HEK293T (cell line): ENCODE measurements around the gene IKZF4.
A peak's percentile ranks its signal among the peaks of the same experiment; 100 is the strongest.

ENCODE experiments used
- CTCF ChIA-PET: fragments of 350-600 bp; formaldehyde crosslinking; extraction: SDS; loops from one replicate; lab custom pipeline; 2021; ENCODE audit warnings: antibody characterized with exemption, inconsistent platforms; lab: Yijun Ruan, JAX
- POLR2A ChIA-PET: fragments of 350-600 bp; formaldehyde crosslinking; extraction: SDS; loops from one replicate; lab custom pipeline; 2020; ENCODE audit warnings: antibody characterized with exemption, inconsistent platforms; lab: Yijun Ruan, JAX
- DNase-seq: peaks from one replicate; pipeline ENCODE4 v3.0.0; 2012; ENCODE audit warnings: mixed read lengths; ENCODE audit errors: extremely low spot score
- ARNT ChIP-seq: fragments of 450-650 bp; IDR thresholded peaks from 2 replicates; pipeline ENCODE4 v1.6.1; 2017; ENCODE audit warnings: mild to moderate bottlenecking
- BHLHE40 ChIP-seq: fragments of 450-650 bp; IDR thresholded peaks from 2 replicates; pipeline ENCODE4 v1.6.1; 2016; ENCODE audit warnings: mild to moderate bottlenecking, moderate library complexity, borderline replicate concordance
- CTBP1 ChIP-seq: fragments of 450-650 bp; IDR thresholded peaks from 2 replicates; pipeline ENCODE4 v1.6.1; 2016; ENCODE audit warnings: borderline replicate concordance
- ELF4 ChIP-seq: fragments of 450-650 bp; IDR thresholded peaks from 2 replicates; pipeline ENCODE4 v1.6.1; 2017; ENCODE audit warnings: antibody characterized with exemption
- FOXA1 ChIP-seq: fragments of 450-650 bp; IDR thresholded peaks from 2 replicates; pipeline ENCODE4 v1.6.1; 2016; ENCODE audit warnings: mild to moderate bottlenecking
- FOXK2 ChIP-seq: fragments of 450-650 bp; IDR thresholded peaks from 2 replicates; pipeline ENCODE4 v1.6.1; 2016; ENCODE audit warnings: mild to moderate bottlenecking
- FOXM1 ChIP-seq: fragments of 450-650 bp; IDR thresholded peaks from 2 replicates; pipeline ENCODE4 v1.6.1; 2017; ENCODE audit warnings: mild to moderate bottlenecking, borderline replicate concordance
- HDGF ChIP-seq: fragments of 450-650 bp; IDR thresholded peaks from 2 replicates; pipeline ENCODE4 v1.6.1; 2017; ENCODE audit warnings: antibody characterized with exemption, borderline replicate concordance
- L3MBTL2 ChIP-seq: fragments of 450-650 bp; conservative IDR thresholded peaks from 2 replicates; pipeline ENCODE4 v1.6.1; 2016; ENCODE audit warnings: mild to moderate bottlenecking
- LEF1 ChIP-seq: fragments of 450-650 bp; IDR thresholded peaks from 2 replicates; pipeline ENCODE4 v1.6.1; 2017; ENCODE audit warnings: mild to moderate bottlenecking, borderline replicate concordance
- NFRKB ChIP-seq: fragments of 450-650 bp; IDR thresholded peaks from 2 replicates; pipeline ENCODE4 v1.6.1; 2016; ENCODE audit warnings: mild to moderate bottlenecking, moderate library complexity
- PKNOX1 ChIP-seq: fragments of 450-650 bp; IDR thresholded peaks from 2 replicates; pipeline ENCODE4 v1.6.1; 2016
- SP1 ChIP-seq: fragments of 450-650 bp; IDR thresholded peaks from 2 replicates; pipeline ENCODE4 v1.6.1; 2017
- SUZ12 ChIP-seq: fragments of 450-650 bp; IDR thresholded peaks from 2 replicates; pipeline ENCODE4 v1.6.1; 2016; ENCODE audit warnings: mild to moderate bottlenecking
- TARDBP ChIP-seq: fragments of 450-650 bp; IDR thresholded peaks from 2 replicates; pipeline ENCODE4 v1.6.1; 2016
- ZNF384 ChIP-seq: fragments of 450-650 bp; IDR thresholded peaks from 2 replicates; pipeline ENCODE4 v1.6.1; 2016

IKZF4 gene

GRCh38 chr12:56082967-56083366, 62.1 kb downstream of the IKZF4 start:
- CTCF ChIA-PET = interaction anchor here (1.1 kb wide), 1 partner anchor 9 kb away, joined by 3 read pairs; no protein-coding TSS in a partner anchor
- POLR2A ChIA-PET = interaction anchor here (2.2 to 7.3 kb wide), 2 partner anchors 20 to 35 kb away, joined by 9 to 65 read pairs; partner anchors contain the start of genes PA2G4 and ZC3H10

GRCh38 chr12:56084958-56085543, 64.2 kb downstream of the IKZF4 start:
- ChIA-PET CTCF (interaction anchor here (0.6 to 1.4 kb wide), 10 partner anchors 11 to 78 kb away, joined by 3 to 9 read pairs (median 4); partner anchors contain the start of gene PA2G4), POLR2A (interaction anchor here (1.6 to 3.3 kb wide), 3 partner anchors 19 to 32 kb away, joined by 5 to 22 read pairs (median 10); partner anchors contain the start of genes PA2G4, RPL41 and ZC3H10)
- 0 out of 2 replicates have a peak, but pooled peaks have one; percentile 13 for TF ChIP-seq PKNOX1
- no peak for TF ChIP-seq SUZ12
- peak; percentile 68 for DNase-seq

More at GRCh38 chr12:56082967-56083366, 62.1 kb downstream of the IKZF4 start:
- no peak for TF ChIP-seq L3MBTL2
- no peak for TF ChIP-seq NFRKB
- no peak for TF ChIP-seq FOXK2
- TF ChIP-seq BHLHE40 = no peak
- TF ChIP-seq CTBP1 = no peak
- no peak for DNase-seq

GRCh38 chr12:56086096-56086495, 65.3 kb downstream of the IKZF4 start:
- TF ChIP-seq FOXA1 = no peak
- TF ChIP-seq ZNF384 = no peak
- no peak for TF ChIP-seq ARNT
- no peak for TF ChIP-seq LEF1
- no peak for TF ChIP-seq SUZ12
- TF ChIP-seq TARDBP = no peak
- TF ChIP-seq BHLHE40 = no peak
- no peak for TF ChIP-seq ELF4
- TF ChIP-seq FOXM1 = no peak
- TF ChIP-seq NFRKB = no peak
- no peak for TF ChIP-seq L3MBTL2
- no peak for TF ChIP-seq CTBP1
- DNase-seq = no peak
- ChIA-PET CTCF (interaction anchor here (0.5 to 1.4 kb wide), 5 partner anchors 9 to 34 kb away, joined by 3 to 5 read pairs (median 4); no protein-coding TSS in a partner anchor), POLR2A (interaction anchor here (1.6 to 3.3 kb wide), 3 partner anchors 18 to 31 kb away, joined by 5 to 22 read pairs (median 10); partner anchors contain the start of genes PA2G4, RPL41 and ZC3H10)

GRCh38 chr12:56086608-56087007, 65.8 kb downstream of the IKZF4 start:
- TF ChIP-seq ELF4 (no peak), ARNT (no peak), LEF1 (no peak), PKNOX1 (no peak), NFRKB (no peak), SP1 (no peak), FOXK2 (no peak), TARDBP (no peak), CTBP1 (no peak), L3MBTL2 (no peak), FOXA1 (no peak), HDGF (no peak), BHLHE40 (no peak), ZNF384 (no peak), FOXM1 (no peak), SUZ12 (no peak)
- POLR2A ChIA-PET = interaction anchor here (1.9 to 3.3 kb wide), 2 partner anchors 17 to 31 kb away, joined by 10 to 22 read pairs; partner anchors contain the start of genes PA2G4, RPL41 and ZC3H10

GRCh38 chr12:56087220-56087619, 66.4 kb downstream of the IKZF4 start:
- ChIA-PET POLR2A (interaction anchor here (3.3 kb wide), 1 partner anchor 17 kb away, joined by 22 read pairs; the partner anchor contains the start of gene PA2G4), CTCF (no interaction called here)
- no peak for TF ChIP-seq TARDBP
- TF ChIP-seq SP1 = no peak
- TF ChIP-seq LEF1 = no peak
- no peak for TF ChIP-seq FOXM1
- no peak for TF ChIP-seq L3MBTL2
- no peak for TF ChIP-seq CTBP1
- TF ChIP-seq BHLHE40 = no peak
- TF ChIP-seq ZNF384 = no peak
- TF ChIP-seq HDGF = no peak
- no peak for TF ChIP-seq NFRKB
- TF ChIP-seq ARNT = no peak
- TF ChIP-seq FOXK2 = no peak
- no peak for DNase-seq

More at GRCh38 chr12:56086608-56087007, 65.8 kb downstream of the IKZF4 start:
- CTCF ChIA-PET = interaction anchor here (0.5 kb wide), 1 partner anchor 9 kb away, joined by 5 read pairs; no protein-coding TSS in a partner anchor
- no peak for DNase-seq
